Mesendoderm (in vitro differentiated cells): ENCODE data around the gene NDUFB10.

Experiments used
- DNase-seq: peaks from one replicate; pipeline ENCODE4 v3.0.0; 2013
- H2AK5ac ChIP-seq: 2 replicates; pipeline ENCODE4 v1.6.1; 2013; ENCODE audit warnings: low read length, inconsistent platforms
- H2BK120ac ChIP-seq: 2 replicates; pipeline ENCODE4 v1.6.1; 2013; ENCODE audit warnings: low read depth, mild to moderate bottlenecking, low read length, moderate library complexity, mixed read lengths
- H2BK15ac ChIP-seq: replicated peaks from 2 replicates; pipeline ENCODE4 v1.6.1; 2013; ENCODE audit warnings: low read depth, mild to moderate bottlenecking, moderate library complexity
- H2BK5ac ChIP-seq: 2 replicates; pipeline ENCODE4 v1.6.1; 2013; ENCODE audit warnings: low read length, inconsistent platforms
- H3K18ac ChIP-seq: 2 replicates; pipeline ENCODE4 v1.6.1; 2013; ENCODE audit warnings: mild to moderate bottlenecking, low read length, mixed read lengths
- H3K23ac ChIP-seq: one replicate; pipeline ENCODE4 v1.6.1; 2013; ENCODE audit warnings: low read length
- H3K27ac ChIP-seq: 2 replicates; pipeline ENCODE4 v1.5.1; 2013; ENCODE audit warnings: low read depth, mild to moderate bottlenecking, inconsistent platforms, low read length, moderate library complexity
- H3K27me3 ChIP-seq: 2 replicates; pipeline ENCODE4 v1.6.1; 2013; ENCODE audit warnings: low read length, control low read depth, mild to moderate bottlenecking, inconsistent platforms; ENCODE audit not compliant: insufficient read depth, poor library complexity
- H3K36me3 ChIP-seq: 2 replicates; pipeline ENCODE4 v1.6.1; 2013; ENCODE audit warnings: low read length, inconsistent platforms; ENCODE audit not compliant: control insufficient read depth, insufficient read depth
- H3K4ac ChIP-seq: one replicate; pipeline ENCODE4 v1.6.1; 2013; ENCODE audit warnings: low read depth, mild to moderate bottlenecking, low read length, moderate library complexity
- H3K4me1 ChIP-seq: 2 replicates; pipeline ENCODE4 v1.6.1; 2013; ENCODE audit warnings: low read depth, low read length, inconsistent platforms; ENCODE audit not compliant: control insufficient read depth
- H3K4me2 ChIP-seq: 2 replicates; pipeline ENCODE4 v1.6.1; 2013; ENCODE audit warnings: low read length
- H3K4me3 ChIP-seq: 2 replicates; pipeline ENCODE4 v1.5.1; 2013; ENCODE audit warnings: mild to moderate bottlenecking, low read length
- H3K56ac ChIP-seq: one replicate; pipeline ENCODE4 v1.6.1; 2013; ENCODE audit warnings: low read length
- H3K79me1 ChIP-seq: 2 replicates; pipeline ENCODE4 v1.6.1; 2013; ENCODE audit warnings: low read length, inconsistent platforms
- H3K79me2 ChIP-seq: 2 replicates; pipeline ENCODE4 v1.6.1; 2013; ENCODE audit warnings: mild to moderate bottlenecking, low read length; ENCODE audit not compliant: control insufficient read depth, insufficient read depth
- H3K9ac ChIP-seq: 2 replicates; pipeline ENCODE4 v1.6.1; 2013; ENCODE audit warnings: low read length, inconsistent platforms
- H4K5ac ChIP-seq: one replicate; pipeline ENCODE4 v1.6.1; 2013; ENCODE audit warnings: low read length
- H4K8ac ChIP-seq: one replicate; pipeline ENCODE4 v1.6.1; 2013; ENCODE audit warnings: low read depth, mild to moderate bottlenecking, control low read depth, low read length, moderate library complexity
- WGBS: extraction: QIAGEN DNeasy Blood & Tissue Kit; methylation state at CpG from one replicate; pipeline ENCODE4 v1.1.7; 2013; ENCODE audit warnings: low lambda C conversion rate, missing lambda C conversion rate; ENCODE audit not compliant: insufficient coverage; ENCODE audit errors: extremely low coverage; 5-methylcytosine and 5-hydroxymethylcytosine counted together

Gene NDUFB10

DNA sequence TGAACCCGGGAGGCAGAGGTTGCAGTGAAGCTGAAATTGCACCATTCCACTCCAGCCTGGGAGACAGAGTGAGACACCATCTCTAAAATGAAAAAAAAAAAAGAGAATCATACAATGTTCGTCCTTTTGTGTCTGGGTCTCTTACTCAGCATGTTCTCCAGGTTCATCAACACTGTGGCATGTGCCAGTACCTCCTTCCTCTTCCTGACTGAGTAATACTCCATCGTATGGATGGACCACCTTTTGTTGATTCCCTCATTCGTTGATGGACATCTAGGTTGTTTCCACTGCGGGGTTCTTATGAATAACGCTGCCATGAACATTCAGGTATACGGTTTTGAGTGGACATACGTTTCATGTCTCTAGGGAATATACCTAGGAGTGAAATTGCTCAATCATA lies 37.0 kb upstream of the NDUFB10 start:
- no peaks in the 10 kb centered on the region for H3K79me1 ChIP-seq
- no peak overlapping the region for H3K27ac ChIP-seq
- H2AK5ac ChIP-seq = no peak overlapping the region
- no peaks in the 10 kb centered on the region for H3K79me2 ChIP-seq
- no peaks in the 10 kb centered on the region for H3K4me1 ChIP-seq
- no peak overlapping the region for H2BK120ac ChIP-seq
- DNase-seq = no peak
- H3K4me2 ChIP-seq = no peak overlapping the region
- H3K9ac ChIP-seq = no peak overlapping the region
- no peaks in the 10 kb centered on the region for H3K36me3 ChIP-seq
- H3K23ac ChIP-seq = no peak overlapping the region
- H2BK5ac ChIP-seq = no peak overlapping the region
- no peak overlapping the region for H3K18ac ChIP-seq
- H3K27me3 ChIP-seq = peaks cover 28% of the 10 kb centered on the region
- H3K4me3 ChIP-seq = no peak overlapping the region
- no peak overlapping the region for H3K56ac ChIP-seq
- no CpG with 5 or more reads among the region's 8 CpGs for WGBS
- no peak overlapping the region for H3K4ac ChIP-seq
- H2BK15ac ChIP-seq = no peak overlapping the region
- H4K8ac ChIP-seq = no peak overlapping the region
- no peak overlapping the region for H4K5ac ChIP-seq

DNA sequence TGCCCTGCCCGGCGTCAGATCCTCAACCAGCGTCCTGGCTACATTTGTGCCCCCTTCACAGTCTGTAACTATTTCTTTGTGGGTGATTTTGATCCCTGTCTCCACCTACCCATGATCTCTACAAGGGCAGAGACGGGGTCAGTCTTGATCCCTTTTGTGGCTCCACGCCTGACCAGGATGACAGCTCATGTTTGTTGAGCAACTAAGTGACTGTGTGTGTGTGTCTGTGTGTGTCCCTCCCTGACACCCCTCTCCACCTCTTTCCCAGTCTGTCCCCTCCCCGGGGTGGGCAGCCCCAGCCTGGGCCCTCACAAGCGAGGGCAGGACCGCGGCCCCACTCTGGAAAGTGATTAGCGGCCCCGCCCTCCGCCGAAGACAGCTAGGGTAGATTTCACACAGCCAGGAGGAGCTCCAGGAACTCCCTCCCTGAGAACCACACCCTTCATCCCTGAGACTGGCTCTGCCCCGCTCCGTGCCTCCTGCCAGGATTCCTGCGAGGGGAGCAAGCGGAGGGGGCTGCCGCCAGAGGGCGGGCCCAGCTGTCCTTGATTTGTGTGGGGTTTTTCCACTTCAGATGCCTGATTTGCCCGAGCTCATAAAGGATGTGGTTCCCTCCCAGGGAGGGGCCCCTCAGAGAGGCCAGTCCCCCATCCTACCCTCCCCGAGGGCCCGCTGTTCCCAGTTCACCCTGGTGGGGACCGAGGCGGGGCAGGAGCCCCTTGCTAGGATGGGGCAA lies 35.9 kb upstream of the NDUFB10 start:
- Histone ChIP-seq H3K79me2 (no peaks in the 10 kb centered on the region), H4K5ac (no peak overlapping the region), H2AK5ac (no peak overlapping the region), H3K23ac (peak overlapping the region; percentile 35), H3K79me1 (no peaks in the 10 kb centered on the region), H3K27ac (no peak overlapping the region), H3K4me3 (no peak overlapping the region), H3K18ac (peak overlapping the region; percentile 36), H2BK120ac (no peak overlapping the region), H3K4me1 (no peaks in the 10 kb centered on the region), H3K27me3 (peaks cover 20% of the 10 kb centered on the region), H3K4me2 (peak overlapping the region; percentile 38), H4K8ac (no peak overlapping the region), H3K4ac (no peak overlapping the region), H3K56ac (peak overlapping the region; percentile 20), H3K9ac (peak overlapping the region; percentile 45), H3K36me3 (no peaks in the 10 kb centered on the region), H2BK15ac (no peak overlapping the region), H2BK5ac (no peak overlapping the region)
- peak; percentile 87 for DNase-seq
- no CpG with 5 or more reads among the region's 24 CpGs for WGBS

DNA sequence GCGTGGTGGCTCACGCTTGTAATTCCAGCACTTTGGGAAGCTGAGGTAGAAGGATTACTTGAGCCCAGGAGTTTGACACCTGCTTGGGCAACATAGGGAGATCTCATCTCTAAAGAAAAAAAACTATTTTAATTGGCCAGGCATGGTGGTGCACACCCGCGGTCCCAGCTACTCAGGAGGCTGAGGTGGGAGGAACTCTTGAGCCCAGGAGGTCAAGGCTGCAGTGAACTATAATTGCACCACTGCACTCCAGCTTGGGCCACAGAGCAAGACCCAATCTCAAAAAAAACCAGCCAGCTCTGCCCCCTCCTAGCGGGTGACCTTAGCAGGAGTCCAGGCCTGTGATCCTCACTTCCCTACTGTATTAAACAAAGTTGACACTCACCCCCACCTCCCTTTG lies 35.2 kb upstream of the NDUFB10 start:
- H3K4me2 ChIP-seq = no peak overlapping the region
- no peaks in the 10 kb centered on the region for H3K4me1 ChIP-seq
- no peak overlapping the region for H3K56ac ChIP-seq
- no peak overlapping the region for H2BK120ac ChIP-seq
- peak overlapping the region; percentile 45 for H3K9ac ChIP-seq
- no peak overlapping the region for H2BK5ac ChIP-seq
- no CpG with 5 or more reads among the region's 5 CpGs for WGBS
- H3K79me1 ChIP-seq = no peaks in the 10 kb centered on the region
- DNase-seq = no peak
- H3K4ac ChIP-seq = no peak overlapping the region
- H3K27me3 ChIP-seq = peaks cover 14% of the 10 kb centered on the region
- no peak overlapping the region for H2AK5ac ChIP-seq
- H3K27ac ChIP-seq = no peak overlapping the region
- no peak overlapping the region for H4K5ac ChIP-seq
- H4K8ac ChIP-seq = no peak overlapping the region
- no peak overlapping the region for H3K23ac ChIP-seq
- H3K36me3 ChIP-seq = no peaks in the 10 kb centered on the region
- peak overlapping the region; percentile 36 for H3K18ac ChIP-seq
- no peak overlapping the region for H2BK15ac ChIP-seq
- no peaks in the 10 kb centered on the region for H3K79me2 ChIP-seq
- H3K4me3 ChIP-seq = no peak overlapping the region

DNA sequence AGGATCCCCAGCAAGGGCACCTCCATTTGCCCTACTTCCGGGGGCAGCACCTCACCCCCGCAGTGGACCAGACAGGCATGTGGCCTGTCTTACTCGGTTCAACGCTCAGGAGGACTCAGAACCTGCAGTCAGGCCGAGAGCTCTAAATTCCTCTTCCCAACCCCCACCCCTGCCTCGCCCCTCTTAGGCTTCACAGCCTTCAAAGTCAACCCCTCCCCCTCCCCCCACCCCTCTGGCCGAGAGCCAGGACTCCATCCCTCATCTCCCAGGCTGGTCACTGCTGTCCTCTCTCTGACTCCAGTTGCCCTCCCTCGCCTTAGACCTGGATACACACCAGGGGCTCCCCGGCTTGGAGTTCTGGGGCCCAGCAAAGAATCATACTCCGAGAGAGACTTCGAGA lies 33.1 kb upstream of the NDUFB10 start:
- no peaks in the 10 kb centered on the region for H3K79me1 ChIP-seq
- no peak overlapping the region for H3K18ac ChIP-seq
- H3K79me2 ChIP-seq = no peaks in the 10 kb centered on the region
- H3K36me3 ChIP-seq = no peaks in the 10 kb centered on the region
- H2BK5ac ChIP-seq = no peak overlapping the region
- H3K4me3 ChIP-seq = no peak overlapping the region
- no peak overlapping the region for H2BK120ac ChIP-seq
- no peak overlapping the region for H3K56ac ChIP-seq
- no peak overlapping the region for H4K5ac ChIP-seq
- no peak overlapping the region for H2AK5ac ChIP-seq
- no peak overlapping the region for H2BK15ac ChIP-seq
- H3K27ac ChIP-seq = no peak overlapping the region
- H4K8ac ChIP-seq = no peak overlapping the region
- H3K9ac ChIP-seq = no peak overlapping the region
- no peaks in the 10 kb centered on the region for H3K4me1 ChIP-seq
- DNase-seq = peak; percentile 50
- WGBS = no CpG with 5 or more reads among the region's 11 CpGs
- H3K23ac ChIP-seq = no peak overlapping the region
- no peak overlapping the region for H3K4me2 ChIP-seq
- no peak overlapping the region for H3K4ac ChIP-seq
- no peaks in the 10 kb centered on the region for H3K27me3 ChIP-seq

DNA sequence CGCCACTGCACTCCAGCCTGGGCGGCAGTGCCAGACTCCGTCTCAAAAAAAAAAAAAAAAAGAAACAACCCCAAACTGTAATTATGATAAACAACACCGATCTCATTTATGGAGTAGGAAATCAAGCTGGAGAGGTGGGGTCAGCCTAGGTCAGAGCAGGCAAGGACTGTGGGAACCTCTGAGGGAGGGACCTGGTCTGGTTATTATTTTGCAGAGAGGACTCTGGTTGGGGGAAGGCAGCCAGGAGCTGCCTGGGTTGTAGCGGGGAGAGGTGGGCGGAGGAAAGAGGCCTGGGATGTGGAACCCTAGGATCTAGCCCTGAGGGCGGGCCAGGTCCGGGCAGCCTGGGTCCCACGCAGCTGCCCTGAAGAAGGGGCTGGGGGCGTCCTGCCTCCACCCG lies 30.2 kb upstream of the NDUFB10 start:
- H3K9ac ChIP-seq = peak overlapping the region; percentile 45
- H3K36me3 ChIP-seq = no peaks in the 10 kb centered on the region
- H3K79me2 ChIP-seq = no peaks in the 10 kb centered on the region
- peak overlapping the region; percentile 1 for H3K4me2 ChIP-seq
- no peak overlapping the region for H3K27ac ChIP-seq
- no peaks in the 10 kb centered on the region for H3K79me1 ChIP-seq
- H2BK120ac ChIP-seq = no peak overlapping the region
- no peak for DNase-seq
- no peak overlapping the region for H3K4me3 ChIP-seq
- no peaks in the 10 kb centered on the region for H3K27me3 ChIP-seq
- H3K56ac ChIP-seq = peak overlapping the region; percentile 91
- no peak overlapping the region for H4K5ac ChIP-seq
- no peak overlapping the region for H4K8ac ChIP-seq
- H2BK15ac ChIP-seq = no peak overlapping the region
- no CpG with 5 or more reads among the region's 11 CpGs for WGBS
- no peak overlapping the region for H2BK5ac ChIP-seq
- H2AK5ac ChIP-seq = no peak overlapping the region
- peak overlapping the region; percentile 60 for H3K4ac ChIP-seq
- peak overlapping the region; percentile 89 for H3K18ac ChIP-seq
- no peaks in the 10 kb centered on the region for H3K4me1 ChIP-seq
- H3K23ac ChIP-seq = no peak overlapping the region
